Activated naive CD4-positive, alpha-beta T cell treated with anti-CD3 and anti-CD28 coated beads, Interleukin-2, amount 50 U/mL, for 72 hours (primary cell): ENCODE results near the gene ZNF618. TPM values are rescaled to one million over a fixed set of nuclear protein-coding genes. Genes with fewer than 3 reads are reported as not detected.
A peak's percentile ranks its signal among the peaks of the same experiment; 100 is the strongest.

Experiments used
- ATAC-seq, 2 donors: fragments of 150-1000 bp; cut with Tn5 transposase; 2 replicates each; pipeline ENCODE4 v1.10.0; 2021; ENCODE audit warnings: mild to moderate bottlenecking in 2 of 2, moderate library complexity in 2 of 2
- DNase-seq, 2 donors: peaks; one replicate each; pipeline ENCODE4 v3.0.0; 2021 to 2022; ENCODE audit warnings: low spot score in 2 of 2
- H3K27ac Mint-ChIP-seq, 2 donors: one replicate each; pipeline ENCODE4 v1.8.0; 2022; ENCODE audit warnings: mild to moderate bottlenecking in 2 of 2, mixed read lengths in 2 of 2
- H3K36me3 Mint-ChIP-seq, 2 donors: one replicate each; pipeline ENCODE4 v1.8.0; 2022; ENCODE audit warnings: mixed read lengths in 2 of 2
- H3K9me3 Mint-ChIP-seq, 2 donors: one replicate each; pipeline ENCODE4 v1.8.0; 2022; ENCODE audit warnings: mixed read lengths in 2 of 2
- total RNA-seq, 2 donors: library from RNA; stranded (reverse); gene quantifications; one replicate each; pipeline ENCODE4 v1.2.3, GENCODE V29; 2022

The ZNF618 gene
- total RNA-seq, 2 donors from 2014 or later, result 0.08 to 0.09 TPM

DNA sequence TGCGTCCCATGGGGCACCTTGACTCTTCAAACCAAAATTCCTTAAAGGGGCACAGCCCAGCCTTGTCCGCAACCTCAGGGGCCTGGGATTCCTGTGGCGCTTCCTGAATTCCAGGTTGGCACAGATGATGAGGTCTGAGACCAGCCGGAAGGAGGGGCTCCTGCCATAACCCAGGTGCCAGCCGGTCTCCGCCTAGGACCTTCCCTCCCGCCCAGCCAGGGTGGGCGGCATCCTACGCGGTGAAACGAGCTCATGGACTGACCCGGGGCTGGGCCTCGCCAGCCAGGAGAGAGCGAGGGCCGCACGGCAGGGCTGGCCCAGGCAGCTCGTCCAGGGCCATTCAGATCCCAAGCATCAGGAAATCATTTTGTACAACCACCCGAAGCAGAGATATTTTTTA, 179.0 kb downstream of the ZNF618 start:
- H3K36me3 Mint-ChIP-seq, result no peaks in the 10 kb centered on the region
- no peak overlapping the region for H3K27ac Mint-ChIP-seq
- DNase-seq (peak in 1 of 2 donors; percentile 28), ATAC-seq (no peak)
- H3K9me3 Mint-ChIP-seq, result no peaks in the 10 kb centered on the region

DNA sequence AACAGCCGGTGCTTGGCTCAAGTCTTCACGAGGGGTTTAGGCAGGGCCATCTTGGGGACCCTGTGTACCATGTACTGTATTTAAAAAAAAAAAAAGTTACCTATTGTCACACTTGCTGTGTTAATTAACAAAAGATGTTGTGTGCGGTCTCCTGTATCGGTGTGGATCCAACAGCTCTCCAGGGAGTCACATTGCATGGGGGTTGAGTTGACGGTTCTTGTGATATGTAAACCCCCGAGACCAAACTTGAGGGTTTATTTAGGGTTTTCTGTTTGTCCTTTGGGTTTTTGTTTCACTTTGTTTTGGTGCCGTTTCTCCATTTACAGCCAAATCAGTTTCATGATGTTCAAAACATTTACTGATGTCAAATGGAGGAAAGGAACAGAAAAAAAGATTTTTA, 179.8 kb downstream of the ZNF618 start:
- Mint-ChIP-seq H3K36me3 (no peaks in the 10 kb centered on the region), H3K27ac (no peak overlapping the region), H3K9me3 (no peaks in the 10 kb centered on the region)
- DNase-seq (no peak), ATAC-seq (no peak)

DNA sequence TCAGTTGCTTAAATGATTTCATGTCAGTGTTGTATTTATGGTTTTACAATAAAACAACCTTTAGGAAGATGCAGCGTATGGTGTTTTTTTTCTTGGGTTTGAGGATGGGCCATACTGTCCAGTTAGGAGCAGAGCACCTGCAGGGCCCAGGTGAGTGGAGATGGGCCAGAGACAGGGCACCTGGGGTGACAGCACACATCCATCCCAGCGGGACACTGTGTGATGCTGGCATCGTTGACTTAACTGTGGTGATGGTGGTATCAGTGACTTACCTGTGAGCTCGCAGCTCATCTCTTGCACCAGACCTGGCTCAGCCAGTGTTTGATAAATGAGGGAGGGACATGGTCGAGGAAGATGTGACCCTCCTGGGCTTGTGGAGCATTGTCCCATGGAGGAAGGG, 180.4 kb downstream of the ZNF618 start:
- Mint-ChIP-seq H3K9me3 (no peaks in the 10 kb centered on the region), H3K36me3 (no peaks in the 10 kb centered on the region), H3K27ac (no peak overlapping the region)
- DNase-seq (no peak), ATAC-seq (no peak)

DNA sequence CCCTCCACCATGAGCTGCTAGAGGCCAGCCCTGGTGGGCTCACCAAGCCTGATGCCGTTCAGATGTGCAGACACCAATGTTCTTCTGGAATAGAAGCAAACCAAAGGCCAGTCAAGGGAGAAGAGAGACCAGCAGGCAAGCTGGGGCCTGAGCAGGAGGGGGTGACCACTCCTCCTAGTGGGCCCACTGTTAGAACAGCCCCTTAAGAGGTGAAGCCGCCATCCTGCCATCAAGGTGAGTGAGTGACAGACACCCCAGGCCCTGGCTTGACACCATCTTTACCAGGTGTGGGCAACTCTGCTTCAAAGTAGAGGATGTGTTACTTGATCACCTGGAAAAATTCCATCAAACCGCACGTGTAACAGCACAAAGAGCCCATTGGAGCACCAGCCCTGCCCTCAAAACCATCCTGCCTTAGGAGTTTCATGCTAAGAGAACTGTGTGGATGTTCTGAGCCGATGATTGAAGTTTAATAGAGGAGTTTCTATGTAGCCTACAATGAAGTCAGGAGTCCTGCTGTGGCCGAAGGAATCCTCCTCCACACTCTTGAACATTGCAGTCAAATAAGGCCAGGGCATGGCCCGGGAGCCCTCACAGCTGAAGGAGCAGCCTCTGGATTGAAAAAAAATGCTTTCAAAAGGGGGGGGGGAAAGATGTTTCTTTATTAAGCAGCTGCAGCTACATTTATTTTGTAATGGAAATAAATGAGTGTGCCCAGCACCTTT, 181.2 kb downstream of the ZNF618 start:
- H3K27ac Mint-ChIP-seq, result no peak overlapping the region
- no peaks in the 10 kb centered on the region for H3K36me3 Mint-ChIP-seq
- DNase-seq, result no peak
- H3K9me3 Mint-ChIP-seq, result no peaks in the 10 kb centered on the region
- no peak for ATAC-seq

DNA sequence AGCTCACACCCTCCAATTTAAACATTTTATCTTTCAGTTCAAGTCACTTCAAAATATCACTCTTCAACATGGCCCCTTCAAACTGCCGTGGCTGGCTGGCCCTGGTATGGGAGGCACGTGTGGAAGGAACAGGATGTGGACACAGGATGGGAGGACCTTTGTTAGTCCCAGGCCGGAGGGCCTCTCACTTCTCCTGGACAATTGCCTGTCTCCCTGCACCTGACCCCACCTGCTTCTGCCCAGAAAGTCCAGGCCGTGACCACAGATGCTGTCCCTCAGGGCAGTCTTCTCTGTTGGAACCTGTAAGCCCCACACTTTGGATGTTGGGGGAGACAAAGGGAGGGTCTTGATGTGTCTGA, 182.6 kb downstream of the ZNF618 start:
- no peaks in the 10 kb centered on the region for H3K36me3 Mint-ChIP-seq
- no peaks in the 10 kb centered on the region for H3K9me3 Mint-ChIP-seq
- no peak for DNase-seq
- ATAC-seq, result no peak
- no peak overlapping the region for H3K27ac Mint-ChIP-seq

DNA sequence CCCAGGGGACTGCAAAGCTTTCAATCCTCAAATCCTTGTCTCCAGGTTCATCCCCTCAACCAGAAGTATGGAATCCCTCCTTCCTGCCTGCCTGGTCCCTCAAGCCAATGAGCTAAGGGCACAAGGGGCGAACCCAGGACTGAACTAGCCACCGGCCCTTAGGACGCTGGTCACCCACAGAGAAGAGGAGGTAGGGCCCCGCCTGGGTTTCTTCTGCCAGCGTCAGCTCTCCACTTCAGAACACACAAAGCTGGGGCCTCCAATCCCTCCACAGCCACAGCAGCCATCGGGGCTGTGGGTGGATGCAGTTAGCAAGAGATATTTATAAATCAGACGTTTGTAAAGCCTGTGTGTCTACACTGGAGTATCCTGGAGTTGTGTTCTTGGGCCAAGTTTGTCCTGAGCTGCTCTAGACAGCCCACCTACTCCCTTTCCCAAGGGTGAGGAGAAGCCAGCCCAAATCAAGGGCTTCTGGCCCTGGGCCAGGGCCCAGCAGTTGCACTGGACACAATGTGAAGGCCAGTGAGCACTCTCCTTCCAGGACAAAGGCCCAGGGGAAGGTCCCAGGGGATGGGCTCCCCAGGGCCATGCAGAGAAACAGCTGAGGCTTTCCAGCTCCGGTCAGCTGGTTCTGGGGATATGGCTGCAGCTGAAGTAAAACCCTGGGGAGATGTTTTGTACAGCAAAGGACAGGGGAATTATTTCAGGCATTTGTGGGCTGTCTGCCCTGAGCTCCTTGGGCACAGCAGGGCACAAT, 183.1 kb downstream of the ZNF618 start:
- no peak for DNase-seq
- Mint-ChIP-seq H3K36me3 (no peaks in the 10 kb centered on the region), H3K27ac (no peak overlapping the region), H3K9me3 (no peaks in the 10 kb centered on the region)
- ATAC-seq, result no peak

DNA sequence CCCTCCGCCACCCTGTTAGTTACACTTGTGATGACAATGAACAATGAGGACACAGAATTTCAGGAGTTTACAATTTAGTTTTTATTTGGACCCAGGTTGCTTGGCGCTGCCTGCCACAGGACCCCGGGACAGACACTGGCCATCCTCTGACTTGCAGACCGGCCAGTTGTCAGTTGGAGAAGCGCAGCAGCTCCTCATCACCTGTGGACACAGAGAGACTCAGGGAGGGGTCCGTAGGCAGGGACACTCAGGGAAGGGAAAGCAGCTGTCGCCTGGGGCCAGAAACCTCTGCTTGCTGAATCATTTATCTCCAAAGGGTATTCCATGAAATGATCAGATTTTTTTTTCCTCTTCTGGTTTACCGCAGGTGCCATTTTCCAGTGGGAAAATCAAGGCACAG, 184.0 kb downstream of the ZNF618 start:
- Mint-ChIP-seq H3K27ac (no peak overlapping the region), H3K36me3 (no peaks in the 10 kb centered on the region), H3K9me3 (no peaks in the 10 kb centered on the region)
- ATAC-seq (no peak), DNase-seq (no peak)

DNA sequence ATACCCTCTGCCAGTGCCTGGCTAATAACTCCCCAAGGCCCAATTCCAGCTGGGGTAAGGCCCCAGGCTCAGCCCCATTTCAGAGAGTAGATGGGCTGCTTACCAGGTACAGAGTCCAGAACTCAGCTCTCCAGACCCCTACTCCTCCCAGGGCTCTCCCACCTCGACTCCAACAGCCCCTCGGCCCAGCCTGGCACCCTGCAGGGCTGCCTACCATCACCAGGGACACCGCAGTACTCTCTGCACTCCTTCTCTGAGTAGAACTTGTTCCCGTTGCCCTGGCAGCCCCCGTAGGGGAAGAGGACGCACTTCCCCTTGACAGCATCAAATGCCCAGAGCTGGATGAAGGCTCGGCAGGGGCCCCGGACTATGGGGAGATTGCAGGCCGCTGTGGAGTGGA, 184.6 kb downstream of the ZNF618 start:
- ATAC-seq (no peak), DNase-seq (no peak)
- H3K36me3 Mint-ChIP-seq, result no peaks in the 10 kb centered on the region
- no peak overlapping the region for H3K27ac Mint-ChIP-seq
- no peaks in the 10 kb centered on the region for H3K9me3 Mint-ChIP-seq

DNA sequence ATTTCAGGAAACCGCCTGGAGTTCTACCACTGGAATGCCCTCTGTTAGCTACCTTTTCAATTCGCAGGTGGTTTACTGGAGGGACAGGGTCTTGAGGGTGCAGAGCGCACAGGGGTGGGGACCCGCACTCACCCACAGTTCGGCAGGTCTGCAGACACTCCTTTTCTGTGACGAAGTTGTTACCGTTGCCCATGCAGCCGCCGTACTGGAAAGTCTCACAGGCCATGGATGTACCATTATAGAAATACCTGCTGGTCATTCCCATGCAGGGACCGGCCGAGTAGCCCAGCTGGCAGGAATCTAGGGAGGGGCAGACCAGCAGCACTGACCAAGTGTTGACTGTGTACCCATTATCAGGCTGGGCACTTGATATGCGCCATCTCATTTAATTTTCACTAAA, 185.2 kb downstream of the ZNF618 start:
- no peaks in the 10 kb centered on the region for H3K9me3 Mint-ChIP-seq
- H3K27ac Mint-ChIP-seq, result no peak overlapping the region
- DNase-seq (no peak), ATAC-seq (no peak)
- H3K36me3 Mint-ChIP-seq, result no peaks in the 10 kb centered on the region

DNA sequence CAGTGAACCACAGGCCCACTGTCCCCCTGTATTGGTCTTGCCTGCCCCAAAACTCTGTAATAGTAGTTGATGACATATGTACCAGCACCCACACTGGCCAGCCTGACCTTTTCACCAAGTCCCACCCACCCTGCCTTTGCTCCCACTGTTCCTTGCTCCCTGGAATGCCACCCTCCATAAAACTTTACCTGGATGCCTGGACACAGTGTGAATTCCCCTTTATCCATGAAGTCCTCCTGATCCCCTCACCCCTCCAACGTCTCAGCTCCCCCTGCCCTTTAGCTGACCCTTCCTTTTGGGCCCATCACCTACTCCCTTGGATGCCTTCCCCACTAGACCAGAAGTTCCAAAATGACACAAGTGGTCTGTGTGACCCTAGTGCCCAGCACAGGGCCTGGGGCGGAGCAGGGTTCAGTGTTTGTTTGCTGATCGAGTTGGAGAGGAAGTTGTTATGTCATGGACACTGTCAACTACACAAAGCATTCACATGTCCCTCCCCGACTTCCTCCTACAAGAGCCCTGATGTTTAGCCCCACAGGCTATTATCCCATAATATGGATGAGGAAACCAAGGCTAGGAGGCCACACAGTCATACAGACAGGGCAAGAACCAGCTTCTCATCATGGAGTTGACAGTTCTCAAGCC, 185.8 kb downstream of the ZNF618 start:
- no peak for ATAC-seq
- Mint-ChIP-seq H3K36me3 (no peaks in the 10 kb centered on the region), H3K27ac (peak overlapping the region in 1 of 2 donors; percentile 47), H3K9me3 (no peaks in the 10 kb centered on the region)
- DNase-seq, result no peak

DNA sequence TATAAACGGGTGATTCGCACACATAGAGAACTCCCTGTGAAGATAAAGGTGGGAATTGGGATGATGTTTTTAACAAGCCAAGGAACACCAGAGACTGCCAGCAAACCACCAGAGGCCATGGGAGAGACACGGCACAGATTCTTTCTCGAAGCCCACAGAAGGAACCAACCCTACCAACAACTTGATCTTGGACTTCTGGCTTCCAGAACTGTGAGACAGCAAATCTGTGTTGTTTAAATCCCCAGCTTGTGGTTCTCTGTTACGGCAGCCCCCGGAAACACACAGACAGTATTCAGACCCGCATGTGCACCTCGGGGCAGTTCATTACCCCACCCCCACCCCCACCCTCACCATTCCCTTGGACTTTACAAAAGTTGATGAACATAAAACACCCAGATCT, 189.2 kb downstream of the ZNF618 start:
- DNase-seq (no peak), ATAC-seq (no peak)
- Mint-ChIP-seq H3K36me3 (no peaks in the 10 kb centered on the region), H3K27ac (no peak overlapping the region), H3K9me3 (no peaks in the 10 kb centered on the region)

DNA sequence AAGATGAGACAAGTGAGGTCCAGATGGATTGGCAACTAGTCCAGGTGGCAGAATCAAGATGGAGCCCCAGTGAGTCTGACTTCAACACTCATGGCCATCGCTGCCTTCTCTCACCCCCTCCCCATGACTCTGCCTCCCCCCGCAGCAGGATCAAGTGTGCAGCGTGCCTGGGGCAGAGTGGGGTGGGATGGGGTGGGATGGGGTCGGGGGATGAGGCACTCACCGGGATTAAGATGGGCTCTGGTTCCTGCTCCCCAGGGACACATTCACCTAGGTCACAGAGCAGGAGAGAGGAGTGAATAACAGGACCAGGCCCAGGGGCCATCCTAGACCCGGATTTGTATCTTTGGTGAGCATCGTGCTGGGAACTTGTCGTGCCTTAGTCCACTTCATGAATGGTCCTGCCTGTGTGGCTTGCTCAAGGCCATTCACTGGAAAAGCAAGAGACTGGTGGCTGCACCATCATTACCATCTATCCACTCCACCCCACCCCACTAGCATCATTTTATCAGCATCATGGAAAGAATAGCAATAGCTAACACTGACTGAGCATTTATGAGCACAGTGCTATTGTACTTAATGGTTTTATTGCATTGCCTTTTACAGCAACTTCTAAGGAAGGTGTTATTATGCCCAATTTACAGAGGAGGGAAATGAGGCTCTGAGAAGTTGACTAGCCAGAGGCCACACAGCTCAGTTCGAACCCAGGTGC, 193.5 kb downstream of the ZNF618 start:
- no peak for DNase-seq
- H3K27ac Mint-ChIP-seq, result no peak overlapping the region
- H3K36me3 Mint-ChIP-seq, result no peaks in the 10 kb centered on the region
- no peak for ATAC-seq
- no peaks in the 10 kb centered on the region for H3K9me3 Mint-ChIP-seq

DNA sequence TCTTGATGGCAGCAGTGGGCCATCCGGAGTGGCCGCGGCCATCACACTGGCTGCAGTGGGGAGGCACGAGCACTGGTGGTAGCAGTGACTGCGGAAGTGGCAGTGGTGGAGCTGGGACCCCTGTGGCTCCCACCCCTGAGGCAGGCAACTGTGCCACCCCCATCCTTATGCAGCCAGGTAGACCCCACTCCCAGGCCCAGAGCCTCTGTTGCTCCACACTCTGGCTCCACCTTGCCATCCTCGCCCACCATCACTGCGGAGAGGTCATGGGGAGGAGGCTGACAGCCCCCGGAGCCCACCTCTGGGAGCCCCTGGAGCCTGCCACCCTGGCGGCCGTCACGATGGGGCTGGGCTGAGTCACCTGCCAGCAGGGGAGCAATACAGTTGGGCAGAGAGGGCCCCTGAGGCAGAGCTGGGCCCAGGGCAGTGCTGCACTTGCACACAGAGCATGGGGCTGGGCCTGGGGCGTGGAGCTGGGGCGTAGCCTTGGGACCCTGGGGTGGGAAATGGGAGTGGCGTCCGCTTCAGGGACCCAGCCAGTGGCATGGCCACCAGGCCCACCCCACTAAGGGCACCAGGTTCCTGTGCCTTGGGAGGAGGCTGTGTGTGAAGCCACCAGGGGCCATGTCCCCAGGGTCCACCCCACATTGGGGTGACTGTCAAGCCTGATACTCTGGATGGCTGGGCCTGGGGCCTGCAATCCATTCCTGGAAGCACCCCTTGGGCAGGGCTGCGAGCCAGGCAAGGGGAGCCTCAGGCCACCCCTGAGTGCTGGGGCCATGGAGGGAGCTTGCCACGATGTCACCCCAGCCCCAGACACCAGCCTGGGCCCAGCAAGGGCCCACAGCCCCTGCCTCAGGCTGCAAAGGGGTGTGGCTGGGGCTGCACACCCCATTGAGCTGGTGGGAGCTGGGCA, 194.3 kb downstream of the ZNF618 start:
- no peaks in the 10 kb centered on the region for H3K9me3 Mint-ChIP-seq
- no peak overlapping the region for H3K27ac Mint-ChIP-seq
- DNase-seq (no peak), ATAC-seq (no peak)
- no peaks in the 10 kb centered on the region for H3K36me3 Mint-ChIP-seq

DNA sequence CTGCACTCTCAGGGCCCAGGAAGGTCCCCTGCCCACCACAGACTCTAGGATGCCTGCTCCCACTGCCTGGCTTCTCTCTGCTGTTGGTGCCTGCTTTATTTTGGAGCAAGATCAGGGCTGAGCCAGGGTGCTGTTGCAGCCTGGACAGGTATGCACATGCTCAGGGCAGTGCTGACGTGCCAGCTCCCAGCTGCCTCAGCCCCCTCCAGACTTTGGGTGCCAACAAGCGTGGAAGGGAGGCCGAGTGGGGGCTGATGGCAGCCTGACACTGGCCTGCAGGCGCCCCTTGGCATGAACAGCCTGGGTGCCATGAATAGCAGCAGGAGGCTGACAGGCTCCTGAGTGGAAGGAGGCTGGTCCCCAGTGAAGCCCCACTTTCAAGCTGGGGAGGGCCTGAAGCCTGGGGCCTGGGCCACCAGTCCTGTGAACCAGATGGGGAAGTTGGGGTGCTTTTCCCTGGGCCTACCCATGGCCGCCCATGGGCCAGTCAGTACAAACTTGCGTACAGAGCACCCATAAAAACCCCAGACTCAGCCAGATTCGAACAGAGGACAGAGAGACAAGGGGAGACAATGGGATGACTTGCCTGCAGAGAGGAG, 195.2 kb downstream of the ZNF618 start:
- Mint-ChIP-seq H3K36me3 (no peaks in the 10 kb centered on the region), H3K9me3 (no peaks in the 10 kb centered on the region), H3K27ac (no peak overlapping the region)
- DNase-seq (no peak), ATAC-seq (no peak)

DNA sequence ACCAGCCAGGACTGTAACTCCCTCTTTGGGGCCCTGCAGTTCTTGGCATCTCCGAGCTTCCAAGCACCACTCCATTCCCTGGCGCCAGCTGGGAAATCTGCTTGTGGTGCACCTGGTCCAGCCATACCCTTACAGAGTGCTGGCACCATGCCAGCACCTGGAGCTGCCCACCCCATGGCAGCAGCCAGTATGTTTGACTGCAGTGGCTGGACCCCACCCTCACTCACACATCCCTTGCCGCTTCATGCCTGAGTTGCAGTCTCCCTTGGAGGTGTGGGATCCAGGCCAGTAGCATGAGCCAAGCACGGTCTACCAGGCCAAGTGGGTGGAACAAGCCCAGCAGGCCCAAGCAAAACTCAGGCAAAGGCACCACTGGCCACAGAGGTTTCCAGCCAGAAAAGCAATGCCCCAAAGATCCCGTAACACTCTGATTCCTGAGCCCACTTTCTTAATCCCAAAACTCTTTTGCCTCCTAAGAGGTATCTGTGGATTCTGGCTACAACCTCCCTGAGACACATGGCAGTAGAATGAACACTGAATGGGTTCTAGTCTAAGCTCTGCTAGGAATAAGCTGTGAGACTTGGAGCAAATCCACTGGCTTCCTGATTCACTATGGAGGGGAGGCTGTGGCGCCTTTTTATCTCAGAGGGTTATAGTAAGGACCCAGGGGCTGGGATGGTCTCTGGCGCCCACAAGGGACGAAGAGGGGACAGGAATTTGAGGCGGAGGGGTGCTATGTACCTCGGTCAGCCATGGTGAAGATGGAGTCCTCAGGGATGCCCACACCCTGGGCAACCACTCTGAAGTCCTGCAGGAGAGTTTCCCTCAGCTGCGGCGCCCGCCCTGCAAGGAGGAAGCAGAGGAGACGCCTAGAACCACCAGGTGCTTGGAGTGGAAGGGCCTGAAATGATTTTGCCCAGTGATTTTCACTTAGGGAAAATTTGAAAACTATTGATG, 196.4 kb downstream of the ZNF618 start:
- ATAC-seq, result no peak
- Mint-ChIP-seq H3K9me3 (no peaks in the 10 kb centered on the region), H3K27ac (no peak overlapping the region), H3K36me3 (no peaks in the 10 kb centered on the region)
- no peak for DNase-seq
